HepG2 (cell line): Measurements from ENCODE around the gene TLX1. TPM values are rescaled to one million over a fixed set of nuclear protein-coding genes. Genes with fewer than 3 reads are reported as not detected.

Source experiments
- ATAC-seq: fragments of 200-7000 bp; cut with Tn5 transposase; 3 replicates; pipeline ENCODE4 v1.9.1; 2020; ENCODE audit warnings: mild to moderate bottlenecking, moderate library complexity
- BruUV-seq: library from RNA; stranded (reverse); fragments of 400-500 nt; replicated peaks from 2 replicates; lab custom pipeline; 2021; lab: Mats Ljungman, UMichigan
- CTCF ChIA-PET: fragments of 300-600 bp; formaldehyde crosslinking; extraction: SDS; loops from one replicate; lab custom pipeline; 2021; ENCODE audit warnings: low total read pairs, inconsistent platforms, low intra/inter-chr PET ratio; lab: Yijun Ruan, JAX
- POLR2A ChIA-PET: fragments of 350-600 bp; sonication (Branson Sonifier 250); formaldehyde crosslinking; loops from one replicate; lab custom pipeline; 2020; ENCODE audit warnings: antibody characterized with exemption, inconsistent platforms; lab: Yijun Ruan, JAX
- DNase-seq: peaks from one replicate; pipeline ENCODE4 v3.0.0-alpha.2; 2015; ENCODE audit warnings: low spot score
- FAIRE-seq: peaks from 3 replicates; lab custom pipeline; 2011; peaks lifted over from hg19 to GRCh38; lab: Jason Lieb, UNC
- H2AFZ ChIP-seq: one replicate; pipeline ENCODE4 v1.6.1; 2011; ENCODE audit warnings: low read length, inconsistent platforms
- H3K27ac ChIP-seq: fragments of 300-600 bp; 3 replicates; pipeline ENCODE4 v1.8.0; 2011; ENCODE audit warnings: mixed run types, mild to moderate bottlenecking, mixed read lengths, low read length, inconsistent platforms; ENCODE audit not compliant: insufficient read depth; ENCODE audit errors: extremely low read length
- H3K27me3 ChIP-seq, 2 experiments: fragments of 200-600 bp in 1 of 2; 2 replicates in 1 of 2; 3 replicates in 1 of 2; pipeline versions ENCODE4 v1.6.0 to v1.8.0; 2011; ENCODE audit warnings: low read length in 2 of 2, mild to moderate bottlenecking in 2 of 2, moderate library complexity in 2 of 2, inconsistent platforms in 1 of 2; ENCODE audit not compliant: insufficient read depth in 2 of 2, control insufficient read depth in 1 of 2
- H3K36me3 ChIP-seq, 2 experiments: fragments of 200-600 bp in 1 of 2; replicated peaks in 1 of 2; 2 replicates in 1 of 2; 3 replicates in 1 of 2; pipeline versions ENCODE4 v1.5.1 to v1.8.0; 2011; ENCODE audit warnings: low read length in 2 of 2, inconsistent platforms in 1 of 2; ENCODE audit not compliant: insufficient read depth in 2 of 2, control insufficient read depth in 1 of 2
- H3K4me1 ChIP-seq: 2 replicates; pipeline ENCODE4 v1.5.1; 2012; ENCODE audit warnings: low read length, inconsistent platforms; ENCODE audit not compliant: insufficient read depth
- H3K4me2 ChIP-seq: 2 replicates; pipeline ENCODE4 v1.6.0; 2011; ENCODE audit warnings: low read depth, low read length, inconsistent platforms
- H3K4me3 ChIP-seq, 3 experiments: fragments of 200-600 bp in 1 of 3; sonication (generic), shearing (Covaris generic) in 1 of 3; replicated peaks in 1 of 3; 2 replicates each; pipeline ENCODE4 v1.5.1; 2011 to 2016; ENCODE audit warnings: low read length in 3 of 3, inconsistent platforms in 2 of 3, low read depth in 2 of 3, mild to moderate bottlenecking in 2 of 3, control low read depth in 1 of 3, mixed read lengths in 1 of 3; ENCODE audit not compliant: insufficient read depth in 1 of 3
- H3K79me2 ChIP-seq: one replicate; pipeline ENCODE4 v1.6.1; 2011; ENCODE audit warnings: low read length, inconsistent platforms; ENCODE audit not compliant: insufficient read depth
- H3K9ac ChIP-seq: 2 replicates; pipeline ENCODE4 v1.6.0; 2011; ENCODE audit warnings: mild to moderate bottlenecking, low read depth, low read length, inconsistent platforms; ENCODE audit not compliant: insufficient read depth
- H3K9me3 ChIP-seq: 2 replicates; pipeline ENCODE4 v1.5.1; 2012; ENCODE audit warnings: mild to moderate bottlenecking, low read length
- H4K20me1 ChIP-seq: 2 replicates; pipeline ENCODE4 v1.6.0; 2011; ENCODE audit warnings: inconsistent platforms, mild to moderate bottlenecking, low read length, moderate library complexity; ENCODE audit not compliant: insufficient read depth
- CEBPG ChIP-seq: IDR thresholded peaks from 2 replicates; pipeline ENCODE4 v1.6.1; 2016
- KDM5B ChIP-seq: sonication (generic); formaldehyde crosslinking; IDR thresholded peaks from 2 replicates; pipeline ENCODE4 v1.4.0; 2020; ENCODE audit warnings: missing genetic modification reagents, mild to moderate bottlenecking, borderline replicate concordance
- PHF21A ChIP-seq: sonication (generic); formaldehyde crosslinking; IDR thresholded peaks from 2 replicates; pipeline ENCODE4 v1.5.0; 2020; ENCODE audit warnings: mild to moderate bottlenecking, missing genetic modification reagents
- TRAFD1 ChIP-seq: sonication (generic); formaldehyde crosslinking; IDR thresholded peaks from 2 replicates; pipeline ENCODE4 v1.5.1; 2020; ENCODE audit warnings: missing genetic modification reagents, mild to moderate bottlenecking, borderline replicate concordance
- ZHX2 ChIP-seq, 2 experiments: sonication (generic) in 1 of 2; formaldehyde crosslinking in 1 of 2; IDR thresholded peaks; 2 replicates each; pipeline versions ENCODE4 v1.6.1 to v1.9.0; 2014 to 2022; ENCODE audit warnings: antibody characterized with exemption in 1 of 2, borderline replicate concordance in 1 of 2, inconsistent platforms in 1 of 2, low read depth in 1 of 2, missing genetic modification reagents in 1 of 2
- ZNF160 ChIP-seq: sonication (generic); formaldehyde crosslinking; IDR thresholded peaks from 2 replicates; pipeline ENCODE4 v1.8.0; 2022; ENCODE audit warnings: mild to moderate bottlenecking, inconsistent platforms, missing genetic modification reagents
- ZNF773 ChIP-seq: sonication (generic); formaldehyde crosslinking; IDR thresholded peaks from 2 replicates; pipeline ENCODE4 v1.4.0; 2020; ENCODE audit warnings: missing genetic modification reagents, borderline replicate concordance
- ZNF782 ChIP-seq: sonication (generic); formaldehyde crosslinking; IDR thresholded peaks from 2 replicates; pipeline ENCODE4 v1.4.0; 2020; ENCODE audit warnings: missing genetic modification reagents, mild to moderate bottlenecking, borderline replicate concordance
- WGBS: methylation state at CpG from one replicate; pipeline ENCODE4 v1.1.6; 2017; ENCODE audit warnings: low lambda C conversion rate; 5-methylcytosine and 5-hydroxymethylcytosine counted together
- in situ Hi-C: cut with HindIII; loops from 2 replicates; pipeline ENCODE4 v1.10.0; 2017; ENCODE audit warnings: low pct_unique_long_range_greater_than_20kb; ENCODE audit not compliant: extremely low pct_ligation_motif_present
- intact Hi-C: fragments of 100-400 bp; cut with micrococcal nuclease; formaldehyde crosslinking; loops from one replicate; pipeline ENCODE4 v1.10.0; 2022; ENCODE audit not compliant: unreplicated experiment
- polyA plus RNA-seq, 8 experiments: library from polyadenylated mRNA; depleted of rRNA in 3 of 8; stranded (reverse) in 7 of 8; unstranded in 1 of 8; fragments of >200 nt; fragmentation: Illumina TruSeq in 4 of 8; extraction: Trizol in 4 of 8; gene quantifications; 2 replicates each; pipeline versions ENCODE4 v1.2.1 to v1.2.3, GENCODE V29; 2011 to 2016; ENCODE audit warnings: low read depth in 4 of 8, missing spikeins in 1 of 8, mixed read lengths in 1 of 8; ENCODE audit not compliant: insufficient read depth in 1 of 8
- total RNA-seq, 5 experiments: library from RNA; depleted of rRNA; stranded (reverse); fragments of >200 nt; fragmentation: Illumina TruSeq; extraction: Trizol; gene quantifications; 2 replicates each; pipeline ENCODE4 v1.2.3, GENCODE V29; 2016; ENCODE audit warnings: low read depth in 1 of 5

Gene TLX1
- total and polyA plus RNA-seq, 2 of the 13 experiments (the other 11 are each of a cell fraction or from before 2014, with no cell fraction given), result 0.07 to 0.26 TPM

DNA sequence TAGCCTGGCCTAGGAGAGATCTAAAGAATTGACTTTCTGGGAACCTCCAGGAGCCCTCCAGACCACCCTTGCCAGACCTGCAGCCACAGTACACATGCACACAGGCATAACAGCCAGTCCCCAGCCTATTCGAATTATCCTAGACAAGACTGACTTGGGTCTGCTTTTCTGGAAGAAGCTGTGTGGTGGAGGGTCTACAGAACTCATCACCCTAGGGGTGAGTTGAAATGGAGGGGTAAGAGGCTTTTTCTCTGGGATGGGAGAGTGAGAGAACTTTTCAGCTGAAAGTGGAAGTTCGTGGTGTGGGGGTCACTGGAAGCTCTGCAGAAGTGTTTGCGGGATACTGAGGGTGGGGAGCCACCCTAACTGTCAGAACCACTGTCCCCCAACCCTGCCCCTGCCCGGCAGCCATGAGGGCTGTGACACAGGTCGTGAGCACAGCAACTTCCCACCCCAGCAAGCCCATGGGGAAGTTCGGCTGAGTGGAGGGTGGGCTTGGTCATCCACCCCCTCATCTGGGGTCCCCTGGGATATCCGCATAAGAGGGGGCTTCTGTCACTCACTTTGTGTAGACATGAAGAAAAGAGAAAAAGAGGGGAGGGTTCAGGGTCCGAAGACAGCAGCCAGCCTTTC, 7.8 kb downstream of the TLX1 start:
- BruUV-seq, result no TSS peak
- Histone ChIP-seq H2AFZ (no peak overlapping the region), H3K27ac (no peak overlapping the region), H3K9ac (no peak overlapping the region), H3K9me3 (no peaks in the 10 kb centered on the region), H3K4me1 (peaks cover 24% of the 10 kb centered on the region), H3K4me3 (no peak overlapping the region)
- no peak for TF ChIP-seq KDM5B
- no peak for TF ChIP-seq ZNF782 (CRISPR knock-in tag)
- TF ChIP-seq ZNF160 (CRISPR knock-in tag), result no peak
- TF ChIP-seq, all 625 proteins: peak for 0
- intact Hi-C loops (no loop called here), in situ Hi-C loops (no loop called here)
- POLR2A ChIA-PET, result no interaction called here
- peaks cover 8 to 59% of the 10 kb centered on the region in 2 experiments for H3K27me3 ChIP-seq
- no peak overlapping the region for H3K4me2 ChIP-seq
- DNase-seq (no peak), FAIRE-seq (no peak), ATAC-seq (no peak)
- no peaks in the 10 kb centered on the region for H4K20me1 ChIP-seq
- no peaks in the 10 kb centered on the region for H3K79me2 ChIP-seq
- H3K36me3 ChIP-seq, result no peaks in the 10 kb centered on the region
- CTCF ChIA-PET, result no interaction called here
- WGBS, result 46% methylated on average over 8 of the region's 8 CpGs

GRCh38 chr10:101139421-101139911, 8.4 kb downstream of the TLX1 start:
- Histone ChIP-seq H2AFZ (no peak overlapping the region), H3K9ac (no peak overlapping the region), H4K20me1 (no peaks in the 10 kb centered on the region), H3K79me2 (no peaks in the 10 kb centered on the region), H3K36me3 (no peaks in the 10 kb centered on the region), H3K27me3 (peaks cover 8 to 56% of the 10 kb centered on the region in 2 experiments), H3K4me2 (no peak overlapping the region), H3K27ac (no peak overlapping the region), H3K4me3 (no peak overlapping the region), H3K9me3 (no peaks in the 10 kb centered on the region), H3K4me1 (peaks cover 24% of the 10 kb centered on the region)
- CTCF ChIA-PET, result no interaction called here
- peak; percentile 16 for DNase-seq
- peak; percentile 60 for ATAC-seq
- 59% methylated on average over 29 of the region's 30 CpGs for WGBS
- POLR2A ChIA-PET, result no interaction called here
- intact Hi-C loops, result no loop called here
- BruUV-seq, result no TSS peak
- in situ Hi-C loops, result no loop called here
- FAIRE-seq, result no peak
- TF ChIP-seq TRAFD1 (CRISPR knock-in tag) (no peak), PHF21A (CRISPR knock-in tag) (no peak), ZHX2 (IDR thresholded peaks at IDR 0.05; ENCODE audit: low read depth) (no peak), ZHX2 (CRISPR knock-in tag; IDR thresholded peaks at IDR 0.05; ENCODE audit: borderline replicate concordance) (no peak), CEBPG (CRISPR knock-in tag) (0 out of 2 replicates have a peak, but pooled peaks have one; percentile 41), ZNF773 (no peak)
